Mesothelial cell of epicardium (in vitro differentiated cells): ENCODE measurements around the gene TXNDC5. TPM values are rescaled to one million over a fixed set of nuclear protein-coding genes. Genes with fewer than 3 reads are reported as not detected.

Experiments used
- DNase-seq, 2 experiments: peaks; one replicate each; pipeline ENCODE4 v3.0.0; 2021; ENCODE audit warnings: low spot score in 2 of 2; ENCODE audit not compliant: unreplicated experiment in 2 of 2
- H3K27ac Mint-ChIP-seq: 2 replicates; pipeline ENCODE4 v1.8.0; 2021; ENCODE audit warnings: mixed read lengths
- H3K27me3 Mint-ChIP-seq: 2 replicates; pipeline ENCODE4 v1.8.0; 2021; ENCODE audit warnings: low read depth, mixed read lengths
- H3K36me3 Mint-ChIP-seq: 2 replicates; pipeline ENCODE4 v1.8.0; 2021; ENCODE audit warnings: mixed read lengths
- H3K4me1 Mint-ChIP-seq: 2 replicates; pipeline ENCODE4 v1.8.0; 2021; ENCODE audit warnings: mixed read lengths
- H3K4me3 Mint-ChIP-seq: 2 replicates; pipeline ENCODE4 v1.8.0; 2021; ENCODE audit warnings: mild to moderate bottlenecking, moderate library complexity, mixed read lengths
- H3K9me3 Mint-ChIP-seq: 2 replicates; pipeline ENCODE4 v1.8.0; 2021; ENCODE audit warnings: mixed read lengths
- CTCF ChIP-seq: fragments of 200-600 bp; sonication (generic); IDR thresholded peaks from one replicate; pipeline ENCODE4 v1.5.0; 2021; ENCODE audit warnings: antibody characterized with exemption; ENCODE audit not compliant: unreplicated experiment
- total RNA-seq: library from RNA; stranded (reverse); gene quantifications from 3 replicates; pipeline ENCODE4 v1.2.1, GENCODE V29; 2021

Gene TXNDC5
- total RNA-seq, 1 donor from 2014 or later, result 120 TPM

DNA sequence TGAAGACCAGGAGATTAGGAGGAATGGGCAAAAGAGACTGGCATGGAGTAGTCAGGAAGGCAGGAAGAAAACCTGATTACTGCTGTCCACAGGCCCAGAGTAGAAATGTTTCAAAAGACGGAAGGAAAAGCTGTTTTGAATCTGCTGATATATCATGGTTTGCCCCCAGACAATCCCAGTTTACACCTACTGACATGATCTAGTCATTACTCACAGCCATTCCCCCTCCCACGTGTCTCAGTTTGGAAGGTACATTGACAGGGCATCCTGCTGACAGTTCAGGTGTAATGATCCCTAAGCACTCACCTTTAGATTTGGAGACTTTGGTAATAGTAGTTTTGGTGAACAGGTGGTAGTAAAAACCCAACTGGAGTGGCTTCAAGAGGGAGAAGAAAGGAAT lies 9.8 kb upstream of the TXNDC5 start:
- Mint-ChIP-seq H3K36me3 (peaks cover 2% of the 10 kb centered on the region), H3K4me1 (no peaks in the 10 kb centered on the region), H3K27me3 (peaks cover 3% of the 10 kb centered on the region), H3K4me3 (no peak overlapping the region), H3K9me3 (peaks cover 14% of the 10 kb centered on the region), H3K27ac (no peak overlapping the region)
- no peak for TF ChIP-seq CTCF
- DNase-seq, result no peak

DNA sequence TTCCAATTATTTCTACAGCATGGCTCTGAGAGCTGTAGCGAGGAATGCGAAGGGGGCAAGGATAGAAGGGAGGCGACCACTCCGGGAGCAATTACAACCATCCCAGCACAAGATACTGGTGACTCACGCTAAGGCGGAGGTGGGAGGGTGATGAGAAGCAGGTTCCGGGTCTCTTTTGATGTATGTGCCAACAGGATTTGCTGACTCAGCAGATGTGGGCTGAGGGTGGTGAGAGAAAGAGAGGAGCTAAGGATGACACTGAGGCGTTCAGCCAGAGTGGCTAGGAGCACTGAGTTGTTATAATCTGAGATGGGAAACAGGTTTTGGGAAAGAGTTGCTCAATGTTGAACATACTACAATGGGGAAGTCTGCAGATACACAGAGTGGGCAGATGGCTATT lies 9.3 kb upstream of the TXNDC5 start:
- TF ChIP-seq CTCF, result no peak
- Mint-ChIP-seq H3K4me1 (no peaks in the 10 kb centered on the region), H3K27ac (no peak overlapping the region), H3K9me3 (peaks cover 8% of the 10 kb centered on the region), H3K36me3 (no peaks in the 10 kb centered on the region), H3K27me3 (peaks cover 3% of the 10 kb centered on the region), H3K4me3 (no peak overlapping the region)
- DNase-seq, result peak in 1 of 2 experiments; percentile 54

- Mint-ChIP-seq H3K9me3 (no peaks in the 10 kb centered on the region), H3K36me3 (no peaks in the 10 kb centered on the region), H3K27me3 (peaks cover 3% of the 10 kb centered on the region), H3K4me3 (no peak overlapping the region), H3K27ac (no peak overlapping the region), H3K4me1 (no peaks in the 10 kb centered on the region)
- TF ChIP-seq CTCF, result no peak
- DNase-seq, result no peak
These were observed 7.8 kb upstream of the TXNDC5 start for GRCh38 chr6:7918403-7918802.

GRCh38 chr6:7917729-7918128 lies 7.1 kb upstream of the TXNDC5 start:
- no peak overlapping the region for H3K4me3 Mint-ChIP-seq
- H3K27ac Mint-ChIP-seq, result no peak overlapping the region
- no peaks in the 10 kb centered on the region for H3K9me3 Mint-ChIP-seq

DNA sequence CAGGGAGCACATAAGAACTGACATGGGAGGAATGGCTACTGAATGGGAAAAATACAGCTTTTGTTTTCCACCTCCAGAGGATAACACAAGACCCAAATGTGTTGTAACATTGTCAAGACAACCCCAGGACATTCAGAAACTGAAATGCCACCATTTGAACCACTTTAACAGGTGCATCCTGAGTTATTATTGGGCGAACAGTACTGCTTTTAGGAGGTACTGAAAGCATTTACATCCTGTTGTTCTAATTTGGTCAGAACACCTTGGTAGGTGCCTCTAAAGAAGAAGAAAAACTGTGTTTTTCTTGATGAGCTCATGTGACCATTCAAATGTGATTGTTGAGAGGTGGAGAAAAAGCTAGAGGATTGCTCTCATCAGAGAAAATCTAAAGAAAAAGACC lies 6.4 kb upstream of the TXNDC5 start:
- Mint-ChIP-seq H3K9me3 (no peaks in the 10 kb centered on the region), H3K27me3 (peaks cover 3% of the 10 kb centered on the region), H3K4me3 (no peak overlapping the region), H3K27ac (no peak overlapping the region), H3K36me3 (no peaks in the 10 kb centered on the region), H3K4me1 (no peaks in the 10 kb centered on the region)
- no peak for TF ChIP-seq CTCF
- no peak for DNase-seq

More at GRCh38 chr6:7917729-7918128, 7.1 kb upstream of the TXNDC5 start:
- Mint-ChIP-seq H3K27me3 (peaks cover 3% of the 10 kb centered on the region), H3K36me3 (no peaks in the 10 kb centered on the region), H3K4me1 (no peaks in the 10 kb centered on the region)
- no peak for DNase-seq
- no peak for TF ChIP-seq CTCF
